Loucy (cell line): ENCODE results near the gene FOXC1.

Experiments
- H2AFZ ChIP-seq: fragments of 200-600 bp; sonication (generic); 2 replicates; pipeline ENCODE4 v1.6.0; 2016; ENCODE audit warnings: antibody characterized with exemption, mild to moderate bottlenecking, low read length, moderate library complexity
- H3F3A ChIP-seq: fragments of 200-600 bp; 2 replicates; pipeline ENCODE4 v1.6.0; 2016; ENCODE audit warnings: antibody characterized with exemption, low read depth, mild to moderate bottlenecking
- H3K27me3 ChIP-seq: fragments of 200-600 bp; sonication (generic); 2 replicates; pipeline ENCODE4 v1.6.1; 2014; ENCODE audit warnings: low read length, mild to moderate bottlenecking; ENCODE audit not compliant: insufficient read depth, poor library complexity, severe bottlenecking
- H3K36me3 ChIP-seq: fragments of 200-600 bp; sonication (generic); 2 replicates; pipeline ENCODE4 v1.6.1; 2016; ENCODE audit warnings: low read length; ENCODE audit not compliant: insufficient read depth
- H3K4me1 ChIP-seq: fragments of 200-600 bp; sonication (generic); 2 replicates; pipeline ENCODE4 v1.5.1; 2014; ENCODE audit warnings: low read length, mild to moderate bottlenecking; ENCODE audit not compliant: insufficient read depth, poor library complexity, severe bottlenecking
- H3K4me2 ChIP-seq: fragments of 200-600 bp; sonication (generic); 2 replicates; pipeline ENCODE4 v1.6.0; 2014; ENCODE audit warnings: antibody characterized with exemption, low read length, low read depth, mild to moderate bottlenecking; ENCODE audit not compliant: poor library complexity, severe bottlenecking
- H3K4me3 ChIP-seq: fragments of 200-600 bp; sonication (generic); 2 replicates; pipeline ENCODE4 v1.5.1; 2014; ENCODE audit warnings: low read length, mild to moderate bottlenecking, mixed read lengths; ENCODE audit not compliant: poor library complexity, severe bottlenecking
- H3K79me2 ChIP-seq: fragments of 200-600 bp; sonication (generic); 2 replicates; pipeline ENCODE4 v1.6.1; 2014; ENCODE audit warnings: low read length; ENCODE audit not compliant: insufficient read depth
- H3K9ac ChIP-seq: fragments of 200-600 bp; sonication (generic); 2 replicates; pipeline ENCODE4 v1.6.0; 2014; ENCODE audit warnings: mild to moderate bottlenecking, low read depth, low read length, moderate library complexity; ENCODE audit not compliant: poor library complexity, severe bottlenecking
- H3K9me2 ChIP-seq: fragments of 200-600 bp; sonication (generic); replicated peaks from 2 replicates; pipeline ENCODE4 v1.6.1; 2016; ENCODE audit warnings: low read depth, low read length, mixed read lengths
- H3K9me3 ChIP-seq: fragments of 200-600 bp; sonication (generic); 2 replicates; pipeline ENCODE4 v1.6.1; 2014; ENCODE audit warnings: mild to moderate bottlenecking, antibody characterized with exemption, low read length, low read depth; ENCODE audit not compliant: insufficient read depth
- H4K20me1 ChIP-seq: fragments of 200-600 bp; sonication (generic); 2 replicates; pipeline ENCODE4 v1.6.0; 2014; ENCODE audit warnings: antibody characterized with exemption, low read length, mild to moderate bottlenecking; ENCODE audit not compliant: insufficient read depth, poor library complexity, severe bottlenecking
- EZH2phosphoT487 ChIP-seq: fragments of 200-600 bp; IDR thresholded peaks from 2 replicates; pipeline ENCODE4 v1.6.1; 2018; ENCODE audit warnings: antibody characterized with exemption, mild to moderate bottlenecking, moderate library complexity, borderline replicate concordance
- TF ChIP-seq, protein P1 (sequence below): fragments of 200-600 bp; sonication (generic); conservative IDR thresholded peaks from 2 replicates; pipeline ENCODE4 v1.5.1; 2014; ENCODE audit warnings: mild to moderate bottlenecking, antibody characterized with exemption, low read length

The FOXC1 gene

DNA sequence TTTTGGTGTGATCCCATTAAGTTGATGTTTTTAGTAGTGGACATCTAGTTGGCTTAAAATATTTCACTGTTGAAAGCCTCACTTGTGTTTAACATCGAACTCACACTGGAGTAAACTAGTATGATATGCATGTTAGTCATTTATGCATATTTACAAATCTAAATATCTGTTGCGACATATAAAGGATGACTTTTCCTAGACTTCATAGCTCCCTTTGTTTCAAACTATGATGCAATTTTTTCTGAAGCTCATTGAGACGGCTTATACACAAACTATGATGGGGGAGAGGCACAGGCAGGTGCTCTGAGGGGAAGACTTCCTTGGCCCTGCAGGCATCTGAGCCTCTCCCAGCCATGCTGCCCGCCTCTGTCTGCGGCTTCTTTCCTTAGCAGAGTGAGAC, 11.8 kb upstream of the FOXC1 start:
- Histone ChIP-seq H2AFZ (no peak overlapping the region), H3K27me3 (no peaks in the 10 kb centered on the region), H3K79me2 (no peaks in the 10 kb centered on the region), H3K9me3 (no peaks in the 10 kb centered on the region), H4K20me1 (no peaks in the 10 kb centered on the region), H3K9me2 (no peaks in the 10 kb centered on the region), H3K4me1 (peaks cover 19% of the 10 kb centered on the region), H3F3A (no peaks in the 10 kb centered on the region), H3K4me3 (no peak overlapping the region), H3K36me3 (no peaks in the 10 kb centered on the region), H3K9ac (no peak overlapping the region), H3K4me2 (no peak overlapping the region)
- TF ChIP-seq, protein P1, sequence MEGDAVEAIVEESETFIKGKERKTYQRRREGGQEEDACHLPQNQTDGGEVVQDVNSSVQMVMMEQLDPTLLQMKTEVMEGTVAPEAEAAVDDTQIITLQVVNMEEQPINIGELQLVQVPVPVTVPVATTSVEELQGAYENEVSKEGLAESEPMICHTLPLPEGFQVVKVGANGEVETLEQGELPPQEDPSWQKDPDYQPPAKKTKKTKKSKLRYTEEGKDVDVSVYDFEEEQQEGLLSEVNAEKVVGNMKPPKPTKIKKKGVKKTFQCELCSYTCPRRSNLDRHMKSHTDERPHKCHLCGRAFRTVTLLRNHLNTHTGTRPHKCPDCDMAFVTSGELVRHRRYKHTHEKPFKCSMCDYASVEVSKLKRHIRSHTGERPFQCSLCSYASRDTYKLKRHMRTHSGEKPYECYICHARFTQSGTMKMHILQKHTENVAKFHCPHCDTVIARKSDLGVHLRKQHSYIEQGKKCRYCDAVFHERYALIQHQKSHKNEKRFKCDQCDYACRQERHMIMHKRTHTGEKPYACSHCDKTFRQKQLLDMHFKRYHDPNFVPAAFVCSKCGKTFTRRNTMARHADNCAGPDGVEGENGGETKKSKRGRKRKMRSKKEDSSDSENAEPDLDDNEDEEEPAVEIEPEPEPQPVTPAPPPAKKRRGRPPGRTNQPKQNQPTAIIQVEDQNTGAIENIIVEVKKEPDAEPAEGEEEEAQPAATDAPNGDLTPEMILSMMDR = no peak
- no peak for TF ChIP-seq EZH2phosphoT487

DNA sequence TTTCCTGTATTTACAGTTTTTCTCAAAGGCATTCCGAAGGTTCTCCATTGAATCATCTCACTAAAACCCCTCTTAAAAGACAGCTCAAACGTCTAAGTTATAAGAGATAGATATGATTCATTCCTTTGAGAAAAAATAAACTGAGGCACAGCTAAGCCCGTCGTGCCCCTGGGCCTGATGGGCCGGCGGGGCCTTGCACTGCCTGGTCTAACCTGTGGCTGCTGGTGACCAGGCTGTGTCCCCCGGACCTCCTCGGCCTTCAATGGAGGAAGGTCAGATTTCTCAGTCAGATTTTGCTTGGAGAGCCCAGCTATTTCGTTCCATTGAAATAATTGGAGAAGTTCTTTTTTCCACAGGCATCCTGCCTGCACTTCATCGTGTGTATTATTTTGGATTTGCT, 11.3 kb upstream of the FOXC1 start:
- no peaks in the 10 kb centered on the region for H3K9me2 ChIP-seq
- H3F3A ChIP-seq = no peaks in the 10 kb centered on the region
- no peak overlapping the region for H3K9ac ChIP-seq
- no peak overlapping the region for H3K4me2 ChIP-seq
- H3K4me1 ChIP-seq = peaks cover 19% of the 10 kb centered on the region
- H4K20me1 ChIP-seq = no peaks in the 10 kb centered on the region
- no peaks in the 10 kb centered on the region for H3K79me2 ChIP-seq
- no peaks in the 10 kb centered on the region for H3K36me3 ChIP-seq
- H3K9me3 ChIP-seq = no peaks in the 10 kb centered on the region
- H3K27me3 ChIP-seq = no peaks in the 10 kb centered on the region
- TF ChIP-seq EZH2phosphoT487 = no peak
- TF ChIP-seq, protein P1 = no peak
- H3K4me3 ChIP-seq = no peak overlapping the region
- no peak overlapping the region for H2AFZ ChIP-seq

DNA sequence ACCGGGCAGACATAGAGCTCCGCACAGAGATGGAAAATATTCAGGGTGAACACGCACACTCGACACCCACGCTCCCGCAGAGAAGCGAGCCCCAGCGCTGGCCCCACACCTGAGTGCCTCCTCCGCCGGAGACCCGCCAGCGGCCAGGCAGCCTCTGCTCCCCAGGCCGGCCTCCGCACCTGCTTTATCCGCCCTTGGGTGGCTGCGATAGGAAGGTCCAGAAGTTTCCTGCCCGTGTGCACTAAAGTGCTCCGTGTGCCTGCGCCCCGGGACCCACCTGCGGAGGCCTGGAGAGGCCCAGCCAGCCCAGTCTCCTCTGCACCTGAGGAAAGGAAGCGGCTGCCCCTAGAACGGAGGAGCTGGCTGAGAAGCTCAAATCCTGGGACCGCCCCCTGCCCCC, 10.8 kb upstream of the FOXC1 start:
- no peaks in the 10 kb centered on the region for H4K20me1 ChIP-seq
- H3K4me2 ChIP-seq = no peak overlapping the region
- H3K9ac ChIP-seq = no peak overlapping the region
- H3K4me1 ChIP-seq = peaks cover 19% of the 10 kb centered on the region
- H3K79me2 ChIP-seq = no peaks in the 10 kb centered on the region
- TF ChIP-seq, protein P1 = no peak
- no peak for TF ChIP-seq EZH2phosphoT487
- no peaks in the 10 kb centered on the region for H3F3A ChIP-seq
- H3K9me3 ChIP-seq = no peaks in the 10 kb centered on the region
- H3K4me3 ChIP-seq = no peak overlapping the region
- H3K36me3 ChIP-seq = no peaks in the 10 kb centered on the region
- no peaks in the 10 kb centered on the region for H3K9me2 ChIP-seq
- no peaks in the 10 kb centered on the region for H3K27me3 ChIP-seq
- H2AFZ ChIP-seq = no peak overlapping the region
